ENCODE results near the gene CLDN34.

The CLDN34 gene

GRCh38 chrX:10016519-10017132 is 49.5 kb downstream of the CLDN34 start:
- no peak for DNase-seq (ENCODE audit: low read depth in 3 of 3)

- no peak for DNase-seq (ENCODE audit: low read depth in 3 of 3)
These were observed 50.7 kb downstream of the CLDN34 start for GRCh38 chrX:10017872-10018271.

Data from stimulated activated CD4-positive, alpha-beta T cell treated with anti-CD3 and anti-CD28 coated beads, TNF-alpha, amount 100 ng/mL, for 48 hours (primary cell).